ENCODE data around the gene CFAP45. TPM values are rescaled to one million over a fixed set of nuclear protein-coding genes. Genes with fewer than 3 reads are reported as not detected.

The CFAP45 gene
- total and polyA plus RNA-seq, 8 donors, result 0.30 to 1.0 (median 0.52) TPM; not detected in 4

DNA sequence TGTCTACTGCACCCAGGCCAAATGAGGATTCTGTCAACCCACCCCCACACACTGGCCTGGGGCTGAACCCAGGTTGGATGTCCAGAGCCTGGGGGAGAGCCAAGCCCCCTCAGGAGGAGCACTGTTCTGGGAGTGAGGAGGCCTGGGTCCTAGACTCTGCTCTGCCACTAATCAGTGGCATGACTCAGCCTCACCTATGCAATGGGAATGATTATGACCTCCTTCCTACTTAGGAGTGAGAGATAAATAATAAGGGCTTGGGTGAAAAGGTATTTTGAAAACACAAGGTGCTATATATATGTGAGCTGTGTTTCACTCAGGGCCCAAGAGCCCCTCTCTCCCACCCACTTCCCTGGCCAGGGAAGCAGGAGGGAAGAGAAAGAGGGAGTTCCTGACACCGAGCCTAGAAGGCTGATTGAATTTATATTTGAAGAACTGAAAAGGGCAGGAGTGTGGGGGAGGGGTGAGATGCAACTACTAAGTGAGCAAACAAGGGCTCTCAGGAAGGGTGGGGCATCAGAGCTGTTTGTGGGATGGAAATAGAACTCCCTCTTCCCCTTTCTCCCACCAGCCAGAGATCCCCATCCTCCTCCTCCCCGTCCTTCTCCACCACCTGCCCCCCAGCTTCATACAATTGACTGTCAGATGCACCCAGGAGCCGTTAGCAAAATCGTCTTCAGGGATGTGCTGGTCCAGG lies 37.2 kb upstream of the CFAP45 start:
- Histone ChIP-seq H3K4me3 (no peak overlapping the region), H3K4me1 (peaks cover 12 to 35% (median 22%) of the 10 kb centered on the region in 4 donors), H3K27ac (peak overlapping the region; percentile 21 to 74 (median 62)), H3K36me3 (no peaks in the 10 kb centered on the region), H3K27me3 (peaks cover 0 to 27% (median 0%) of the 10 kb centered on the region in 3 donors), H3K9me3 (no peaks in the 10 kb centered on the region)
- WGBS, 5 donors, result 17 to 37% (median 34%) methylated on average over 3 to 4 of the region's 4 CpGs
- DNase-seq, result peak; percentile 57 to 84
- intact Hi-C loops (cut with DNase I; ENCODE audit: low total_unique reads), result no loop called here
- TF ChIP-seq EP300 (IDR thresholded peaks at IDR 0.05), result no peak
- no peak for TF ChIP-seq POLR2AphosphoS5 (IDR thresholded peaks at IDR 0.05)

- Histone ChIP-seq H3K27ac (peak overlapping the region in 4 of 5 donors; percentile 54 to 74 (median 64)), H3K4me3 (no peak overlapping the region), H3K36me3 (no peaks in the 10 kb centered on the region), H3K9me3 (no peaks in the 10 kb centered on the region), H3K4me1 (peaks cover 12 to 35% (median 22%) of the 10 kb centered on the region in 4 donors), H3K27me3 (peaks cover 0 to 19% (median 0%) of the 10 kb centered on the region in 3 donors)
- intact Hi-C loops (cut with DNase I; ENCODE audit: low total_unique reads), result no loop called here
- peak; percentile 88 to 90 for DNase-seq
- WGBS, 5 donors, result 26 to 47% (median 31%) methylated on average over 9 to 16 of the region's 16 CpGs
- TF ChIP-seq POLR2AphosphoS5 (IDR thresholded peaks at IDR 0.05) (peak in 1 of 3 donors; percentile 58), EP300 (IDR thresholded peaks at IDR 0.05) (no peak)
- TF ChIP-seq, protein P1, sequence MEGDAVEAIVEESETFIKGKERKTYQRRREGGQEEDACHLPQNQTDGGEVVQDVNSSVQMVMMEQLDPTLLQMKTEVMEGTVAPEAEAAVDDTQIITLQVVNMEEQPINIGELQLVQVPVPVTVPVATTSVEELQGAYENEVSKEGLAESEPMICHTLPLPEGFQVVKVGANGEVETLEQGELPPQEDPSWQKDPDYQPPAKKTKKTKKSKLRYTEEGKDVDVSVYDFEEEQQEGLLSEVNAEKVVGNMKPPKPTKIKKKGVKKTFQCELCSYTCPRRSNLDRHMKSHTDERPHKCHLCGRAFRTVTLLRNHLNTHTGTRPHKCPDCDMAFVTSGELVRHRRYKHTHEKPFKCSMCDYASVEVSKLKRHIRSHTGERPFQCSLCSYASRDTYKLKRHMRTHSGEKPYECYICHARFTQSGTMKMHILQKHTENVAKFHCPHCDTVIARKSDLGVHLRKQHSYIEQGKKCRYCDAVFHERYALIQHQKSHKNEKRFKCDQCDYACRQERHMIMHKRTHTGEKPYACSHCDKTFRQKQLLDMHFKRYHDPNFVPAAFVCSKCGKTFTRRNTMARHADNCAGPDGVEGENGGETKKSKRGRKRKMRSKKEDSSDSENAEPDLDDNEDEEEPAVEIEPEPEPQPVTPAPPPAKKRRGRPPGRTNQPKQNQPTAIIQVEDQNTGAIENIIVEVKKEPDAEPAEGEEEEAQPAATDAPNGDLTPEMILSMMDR (IDR thresholded peaks at IDR 0.05), result peak in 6 of 7 experiments; percentile 92 to 100 (median 98)
Observed at GRCh38 chr1:159936273-159936904, 36.4 kb upstream of the CFAP45 start.

DNA sequence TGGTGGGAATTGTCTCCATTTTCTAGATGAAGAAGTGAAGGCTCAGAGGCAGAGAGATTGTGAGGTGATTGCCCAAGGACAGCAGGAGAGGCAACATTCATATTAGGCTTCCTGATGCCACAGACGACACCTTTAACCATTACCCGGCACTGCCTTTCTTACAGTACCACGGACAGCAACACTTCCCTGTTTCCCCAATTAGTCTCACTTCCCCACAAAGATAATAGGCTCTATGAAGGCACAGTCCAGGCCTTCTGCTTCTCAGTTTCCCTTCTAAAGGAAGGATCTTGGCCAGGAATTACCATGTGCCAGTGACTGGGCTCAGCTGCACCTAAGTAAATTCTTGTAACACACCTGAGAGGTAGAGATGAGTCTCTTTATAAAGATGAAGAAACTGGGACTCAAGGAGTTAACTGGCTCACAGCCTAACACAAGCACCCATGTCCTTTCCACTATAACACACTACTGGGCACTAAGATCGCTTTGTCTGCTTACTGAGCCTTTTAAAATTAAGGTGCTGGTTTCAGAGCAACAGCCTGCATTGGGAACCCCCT lies 35.8 kb upstream of the CFAP45 start:
- Histone ChIP-seq H3K27me3 (peaks cover 0 to 16% (median 0%) of the 10 kb centered on the region in 3 donors), H3K4me1 (peaks cover 12 to 35% (median 22%) of the 10 kb centered on the region in 4 donors), H3K36me3 (peaks cover 0 to 3% (median 0%) of the 10 kb centered on the region in 4 donors), H3K27ac (no peak overlapping the region), H3K4me3 (no peak overlapping the region), H3K9me3 (no peaks in the 10 kb centered on the region)
- DNase-seq, result peak in 1 of 2 donors; percentile 47
- intact Hi-C loops (cut with DNase I; ENCODE audit: low total_unique reads), result no loop called here
- TF ChIP-seq POLR2AphosphoS5 (IDR thresholded peaks at IDR 0.05), result no peak
- no peak for TF ChIP-seq POLR2A (IDR thresholded peaks at IDR 0.05)
- TF ChIP-seq EP300 (IDR thresholded peaks at IDR 0.05), result no peak
- TF ChIP-seq, protein P1 (IDR thresholded peaks at IDR 0.05), result no peak
- 63 to 71% (median 68%) methylated on average over 4 of the region's 4 CpGs for WGBS, 5 donors

GRCh38 chr1:159935305-159935704 lies 35.3 kb upstream of the CFAP45 start:
- H3K9me3 ChIP-seq, result no peaks in the 10 kb centered on the region
- peaks cover 0 to 4% (median 0%) of the 10 kb centered on the region in 4 donors for H3K36me3 ChIP-seq
- peaks cover 0 to 16% (median 0%) of the 10 kb centered on the region in 3 donors for H3K27me3 ChIP-seq
- intact Hi-C loops (cut with DNase I; ENCODE audit: low total_unique reads), result no loop called here
- TF ChIP-seq EP300 (IDR thresholded peaks at IDR 0.05), result no peak
- no peak for TF ChIP-seq POLR2A (IDR thresholded peaks at IDR 0.05)
- TF ChIP-seq POLR2AphosphoS5 (IDR thresholded peaks at IDR 0.05), result no peak
- TF ChIP-seq, protein P1 (IDR thresholded peaks at IDR 0.05), result no peak
- 85 to 91% (median 87%) methylated on average over 11 of the region's 11 CpGs for WGBS, 5 donors
- no peak for DNase-seq
- H3K27ac ChIP-seq, result no peak overlapping the region
- H3K4me3 ChIP-seq, result no peak overlapping the region
- H3K4me1 ChIP-seq, result peaks cover 12 to 35% (median 22%) of the 10 kb centered on the region in 4 donors
